Urinary bladder (tissue), 4 donors: ENCODE measurements around the gene CELSR1. TPM values are rescaled to one million over a fixed set of nuclear protein-coding genes. Genes with fewer than 3 reads are reported as not detected.
A peak's percentile ranks its signal among the peaks of the same experiment; 100 is the strongest.

Experiments used
- DNase-seq: peaks from one replicate; pipeline ENCODE4 v3.0.0-alpha.2; 2015; ENCODE audit errors: extremely low spot score
- H3K27ac ChIP-seq: one replicate; pipeline ENCODE4 v1.5.1; 2013; ENCODE audit warnings: low read depth, mild to moderate bottlenecking, moderate library complexity
- H3K36me3 ChIP-seq: one replicate; pipeline ENCODE4 v1.6.1; 2013; ENCODE audit warnings: mild to moderate bottlenecking, moderate library complexity; ENCODE audit not compliant: insufficient read depth
- H3K4me1 ChIP-seq: one replicate; pipeline ENCODE4 v1.6.1; 2013; ENCODE audit warnings: mild to moderate bottlenecking, moderate library complexity; ENCODE audit not compliant: insufficient read depth
- H3K4me3 ChIP-seq: one replicate; pipeline ENCODE4 v1.5.1; 2013; ENCODE audit warnings: low read depth, low read length
- WGBS: extraction: QIAGEN DNeasy Blood & Tissue Kit; methylation state at CpG from one replicate; pipeline ENCODE4 v1.1.7; 2013; 5-methylcytosine and 5-hydroxymethylcytosine counted together
- polyA plus RNA-seq: library from polyadenylated mRNA; stranded (reverse); fragments of 200-250 nt; gene quantifications from one replicate; pipeline ENCODE4 v1.2.3, GENCODE V29; 2013
- total RNA-seq: library from RNA; depleted of rRNA; stranded (reverse); fragments of >200 nt; gene quantifications from one replicate; pipeline ENCODE4 v1.2.3, GENCODE V29; 2014
- donor health status: healthy with polysubstance abuse.
- donor health status: healthy.

CELSR1 gene
- total and polyA plus RNA-seq, 2 donors, result 3.2 to 4.5 TPM

DNA sequence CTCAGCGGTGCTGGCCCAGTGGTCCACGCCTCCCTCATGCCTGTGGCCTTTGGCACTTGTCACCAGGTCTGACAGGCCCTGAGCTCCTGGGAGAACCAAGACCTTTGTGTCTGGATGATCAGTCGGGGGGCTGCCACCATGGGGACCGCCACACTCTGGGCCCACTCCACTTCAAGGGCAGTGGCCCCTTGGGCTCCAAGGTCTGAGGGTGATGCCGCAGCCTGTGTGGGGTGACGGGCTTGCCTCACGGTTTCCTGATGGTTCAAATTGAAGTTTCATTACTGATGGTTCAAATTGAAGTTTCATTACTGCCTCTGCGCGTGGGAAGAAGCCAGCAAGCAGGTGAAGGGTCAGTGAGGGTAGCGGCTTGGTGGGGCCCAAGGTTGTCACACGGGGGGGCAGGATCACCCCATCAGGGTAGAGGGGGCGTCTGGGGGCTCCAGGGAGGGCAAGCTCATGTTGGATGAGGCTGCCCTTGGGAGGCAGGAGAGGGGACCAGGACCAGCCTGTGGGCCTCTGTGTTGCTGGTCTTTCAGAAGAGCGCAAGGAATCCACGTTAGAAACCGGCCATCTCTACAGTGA is 174.4 kb downstream of the CELSR1 start:
- H3K27ac ChIP-seq, result no peak overlapping the region
- H3K4me3 ChIP-seq, result no peak overlapping the region
- 91% methylated on average over 15 of the region's 15 CpGs for WGBS
- peaks cover 1% of the 10 kb centered on the region for H3K36me3 ChIP-seq
- H3K4me1 ChIP-seq, result no peaks in the 10 kb centered on the region
- no peak for DNase-seq

GRCh38 chr22:46362203-46362933 is 175.1 kb downstream of the CELSR1 start:
- WGBS, result 74% methylated on average over 25 of the region's 25 CpGs
- H3K36me3 ChIP-seq, result peaks cover 1% of the 10 kb centered on the region
- no peak overlapping the region for H3K27ac ChIP-seq
- no peak for DNase-seq
- no peak overlapping the region for H3K4me3 ChIP-seq
- H3K4me1 ChIP-seq, result no peaks in the 10 kb centered on the region

DNA sequence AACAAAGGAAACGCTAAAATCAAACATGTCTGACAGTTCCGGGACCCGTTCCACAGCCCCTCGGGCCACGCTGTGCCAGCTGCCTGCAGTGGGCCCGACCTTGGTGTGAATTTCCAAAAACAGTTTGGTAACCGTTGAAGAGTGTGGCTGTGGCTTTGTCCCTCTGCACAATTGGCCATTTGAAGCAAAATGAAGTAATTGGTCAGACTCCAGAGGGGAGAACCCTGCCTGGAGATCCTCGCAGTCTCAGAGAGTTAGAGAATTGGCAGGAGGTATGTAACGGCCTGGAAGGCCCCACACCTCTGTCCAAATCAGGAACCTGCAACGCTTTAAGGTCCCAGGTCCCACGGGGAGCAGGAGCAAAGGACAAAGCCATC is 175.6 kb downstream of the CELSR1 start:
- Histone ChIP-seq H3K4me1 (no peaks in the 10 kb centered on the region), H3K36me3 (peaks cover 1% of the 10 kb centered on the region), H3K27ac (no peak overlapping the region), H3K4me3 (no peak overlapping the region)
- DNase-seq, result no peak
- WGBS, result 71% methylated on average over 11 of the region's 11 CpGs

GRCh38 chr22:46360891-46361290 is 176.5 kb downstream of the CELSR1 start:
- Histone ChIP-seq H3K4me3 (no peak overlapping the region), H3K36me3 (peaks cover 1% of the 10 kb centered on the region), H3K4me1 (no peaks in the 10 kb centered on the region), H3K27ac (no peak overlapping the region)
- 66% methylated on average over 10 of the region's 10 CpGs for WGBS
- DNase-seq, result no peak

DNA sequence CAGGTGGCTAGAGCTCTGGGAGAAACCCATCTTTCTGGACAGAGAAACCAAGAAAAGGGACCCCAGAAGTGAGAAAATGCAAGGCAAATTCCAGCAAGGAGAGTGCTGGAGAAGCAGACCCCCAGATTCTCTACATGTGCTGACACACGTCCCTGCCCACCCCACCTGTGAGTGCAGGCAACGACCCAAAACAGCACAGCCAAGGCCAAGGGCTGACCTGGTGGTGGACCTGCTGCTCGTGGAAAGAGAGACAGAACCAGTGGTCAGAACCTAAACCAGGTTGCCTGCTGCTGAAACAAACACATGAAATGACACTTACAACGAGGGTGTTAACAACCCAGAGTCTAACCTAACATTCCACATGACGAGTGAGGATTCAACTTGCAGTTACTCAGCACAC is 177.3 kb downstream of the CELSR1 start:
- DNase-seq, result no peak
- Histone ChIP-seq H3K27ac (no peak overlapping the region), H3K36me3 (no peaks in the 10 kb centered on the region), H3K4me1 (no peaks in the 10 kb centered on the region), H3K4me3 (no peak overlapping the region)
- WGBS, result 90% methylated on average over 5 of the region's 5 CpGs

DNA sequence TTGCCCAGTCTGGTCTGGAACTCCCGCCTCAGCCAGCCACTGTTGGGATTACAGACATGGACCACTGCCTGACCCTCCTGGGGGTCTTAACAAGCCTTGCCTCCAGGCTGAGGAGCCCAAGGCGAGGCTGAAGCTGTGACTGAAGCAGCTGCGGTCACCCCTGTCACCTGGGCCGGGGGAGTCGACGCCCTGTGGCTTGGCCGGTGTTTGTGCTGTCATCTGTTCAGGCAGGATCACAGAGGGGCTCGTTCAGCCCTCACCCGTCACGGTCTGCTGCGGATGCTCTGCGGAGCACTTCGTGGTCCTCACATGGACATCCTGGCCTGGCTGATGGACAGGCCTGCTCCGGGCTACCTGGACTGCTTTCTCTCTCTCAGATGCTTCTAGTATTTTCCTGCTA is 178.1 kb downstream of the CELSR1 start:
- no peaks in the 10 kb centered on the region for H3K4me1 ChIP-seq
- no peak for DNase-seq
- no peak overlapping the region for H3K4me3 ChIP-seq
- no peaks in the 10 kb centered on the region for H3K36me3 ChIP-seq
- no peak overlapping the region for H3K27ac ChIP-seq
- 90% methylated on average over 14 of the region's 14 CpGs for WGBS

DNA sequence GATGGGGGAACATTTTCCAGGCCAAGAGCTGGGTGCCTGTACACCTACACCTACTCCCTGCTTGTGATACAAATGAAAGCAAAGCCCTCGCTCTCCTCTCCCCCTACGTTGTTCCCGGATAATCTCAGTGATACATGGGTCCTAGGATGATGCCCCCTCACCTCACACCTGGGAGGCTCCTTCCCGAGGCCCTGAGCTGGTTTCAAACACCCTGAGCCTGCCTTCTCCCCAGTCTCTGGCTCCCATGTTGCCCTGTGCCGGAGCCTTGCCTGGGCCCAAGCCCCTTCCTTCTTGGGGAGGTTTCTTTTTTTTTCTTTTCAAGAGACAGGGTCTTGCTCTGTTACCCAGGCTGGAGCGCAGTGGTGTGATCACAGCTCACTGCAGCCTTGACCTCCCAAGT is 178.7 kb downstream of the CELSR1 start:
- no peak for DNase-seq
- Histone ChIP-seq H3K4me1 (no peaks in the 10 kb centered on the region), H3K27ac (no peak overlapping the region), H3K4me3 (no peak overlapping the region), H3K36me3 (no peaks in the 10 kb centered on the region)
- 94% methylated on average over 6 of the region's 6 CpGs for WGBS

GRCh38 chr22:46357711-46358520 is 179.5 kb downstream of the CELSR1 start:
- DNase-seq, result no peak

GRCh38 chr22:46356496-46357480 is 180.6 kb downstream of the CELSR1 start:
- no peak overlapping the region for H3K4me3 ChIP-seq
- DNase-seq, result no peak
- WGBS, result 90% methylated on average over 23 of the region's 23 CpGs
- no peaks in the 10 kb centered on the region for H3K4me1 ChIP-seq
- H3K27ac ChIP-seq, result no peak overlapping the region
- H3K36me3 ChIP-seq, result no peaks in the 10 kb centered on the region

More at GRCh38 chr22:46357711-46358520, 179.5 kb downstream of the CELSR1 start:
- no peaks in the 10 kb centered on the region for H3K36me3 ChIP-seq
- 87% methylated on average over 19 of the region's 19 CpGs for whole genome bisulfite sequencing
- no peak overlapping the region for H3K27ac ChIP-seq
- H3K4me3 ChIP-seq, result no peak overlapping the region
- no peaks in the 10 kb centered on the region for H3K4me1 ChIP-seq

- Histone ChIP-seq H3K36me3 (peaks cover 3% of the 10 kb centered on the region), H3K4me1 (no peaks in the 10 kb centered on the region), H3K4me3 (no peak overlapping the region), H3K27ac (no peak overlapping the region)
- 88% methylated on average over 12 of the region's 12 CpGs for WGBS
- no peak for DNase-seq
Observed at GRCh38 chr22:46355996-46356471, 181.4 kb downstream of the CELSR1 start.

DNA sequence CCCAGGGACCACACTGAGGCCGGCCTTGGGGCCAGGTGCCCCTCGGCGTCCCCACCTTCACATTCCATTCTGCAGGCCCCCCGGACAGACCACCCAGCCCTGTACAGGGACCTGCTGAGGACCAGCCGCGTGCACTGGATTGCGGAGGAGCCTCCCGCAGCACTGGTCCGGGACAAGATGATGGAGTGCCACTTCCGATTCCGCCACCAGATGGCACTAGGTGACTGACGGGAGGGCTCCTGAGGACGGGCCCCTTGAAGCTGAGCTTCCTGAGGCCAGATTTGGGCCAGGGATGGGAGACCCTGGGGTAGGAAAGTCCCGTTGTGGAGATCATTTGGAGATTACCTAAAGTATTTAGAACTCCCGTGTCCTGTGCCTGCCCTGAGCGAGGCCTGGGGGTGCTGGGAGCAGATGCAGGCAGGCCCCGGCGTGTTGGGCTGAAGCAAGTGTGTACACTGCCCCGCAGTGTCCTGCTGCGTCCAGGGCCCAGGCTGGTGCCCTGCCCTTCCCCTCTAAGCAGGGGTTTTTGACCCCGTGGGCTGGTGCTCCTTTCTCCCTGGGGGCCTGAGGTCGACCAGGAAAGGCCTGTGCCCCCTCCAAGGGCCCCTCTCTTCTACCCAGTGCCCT is 181.9 kb downstream of the CELSR1 start:
- H3K36me3 ChIP-seq, result peaks cover 4% of the 10 kb centered on the region
- no peaks in the 10 kb centered on the region for H3K4me1 ChIP-seq
- no peak overlapping the region for H3K27ac ChIP-seq
- 45% methylated on average over 22 of the region's 22 CpGs for WGBS
- peak; percentile 23 for DNase-seq
- no peak overlapping the region for H3K4me3 ChIP-seq

DNA sequence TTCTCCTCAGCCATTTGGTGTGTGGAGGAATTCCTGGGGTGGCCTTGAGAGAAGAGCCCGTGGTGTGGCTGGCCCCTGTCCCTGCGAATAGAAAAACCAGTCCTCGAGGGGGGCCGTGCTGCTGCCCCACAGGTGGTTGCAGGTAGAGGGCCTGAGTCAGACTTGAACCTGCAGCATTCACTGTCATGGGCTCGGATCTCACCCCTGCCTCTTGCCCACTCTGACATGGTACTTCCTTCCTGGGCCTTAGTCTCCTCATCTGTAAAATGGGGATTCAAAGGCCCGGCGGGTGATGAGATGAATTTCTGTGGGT is 182.5 kb downstream of the CELSR1 start:
- Histone ChIP-seq H3K4me3 (no peak overlapping the region), H3K27ac (no peak overlapping the region), H3K36me3 (peaks cover 4% of the 10 kb centered on the region), H3K4me1 (no peaks in the 10 kb centered on the region)
- 90% methylated on average over 7 of the region's 7 CpGs for WGBS
- no peak for DNase-seq
